Suprapubic skin (tissue), 4 donors: Measurements from ENCODE around the gene COG3.

Experiments used
- CTCF ChIP-seq, 2 donors: fragments of 200-600 bp in 1 of 2; fragments of 450-650 bp in 1 of 2; sonication (generic) in 1 of 2; IDR thresholded peaks; one replicate each; pipeline ENCODE4 v1.5.1; 2016 to 2019; ENCODE audit warnings: antibody characterized with exemption in 2 of 2, mild to moderate bottlenecking in 1 of 2, moderate library complexity in 1 of 2
- EP300 ChIP-seq: sonication (generic); formaldehyde crosslinking; IDR thresholded peaks from one replicate; pipeline ENCODE4 v1.6.1; 2017; ENCODE audit warnings: antibody characterized with exemption
- POLR2A ChIP-seq, 2 donors: fragments of 450-650 bp; IDR thresholded peaks; one replicate each; pipeline ENCODE4 v1.6.1; 2017; ENCODE audit warnings: antibody characterized with exemption in 2 of 2, mild to moderate bottlenecking in 2 of 2, moderate library complexity in 2 of 2
- POLR2AphosphoS5 ChIP-seq, 3 donors: sonication (generic); formaldehyde crosslinking; IDR thresholded peaks; one replicate each; pipeline ENCODE4 v1.6.1; 2017; ENCODE audit warnings: antibody characterized with exemption in 3 of 3

- TF ChIP-seq CTCF (IDR thresholded peaks at IDR 0.05), result no peak
- TF ChIP-seq POLR2A (IDR thresholded peaks at IDR 0.05), result no peak
- TF ChIP-seq POLR2AphosphoS5 (IDR thresholded peaks at IDR 0.05), result no peak
- TF ChIP-seq EP300, result no peak
Measured at GRCh38 chr13:45541806-45542205, 77.1 kb downstream of the COG3 start.
